RKO (cell line): ENCODE data around the gene TSR2.
A peak's percentile ranks its signal among the peaks of the same experiment; 100 is the strongest.

Experiments
- DNase-seq: peaks from one replicate; pipeline ENCODE4 v3.0.0-alpha.2; 2016; ENCODE audit warnings: low spot score

TSR2 gene, protein sequence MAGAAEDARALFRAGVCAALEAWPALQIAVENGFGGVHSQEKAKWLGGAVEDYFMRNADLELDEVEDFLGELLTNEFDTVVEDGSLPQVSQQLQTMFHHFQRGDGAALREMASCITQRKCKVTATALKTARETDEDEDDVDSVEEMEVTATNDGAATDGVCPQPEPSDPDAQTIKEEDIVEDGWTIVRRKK

DNA sequence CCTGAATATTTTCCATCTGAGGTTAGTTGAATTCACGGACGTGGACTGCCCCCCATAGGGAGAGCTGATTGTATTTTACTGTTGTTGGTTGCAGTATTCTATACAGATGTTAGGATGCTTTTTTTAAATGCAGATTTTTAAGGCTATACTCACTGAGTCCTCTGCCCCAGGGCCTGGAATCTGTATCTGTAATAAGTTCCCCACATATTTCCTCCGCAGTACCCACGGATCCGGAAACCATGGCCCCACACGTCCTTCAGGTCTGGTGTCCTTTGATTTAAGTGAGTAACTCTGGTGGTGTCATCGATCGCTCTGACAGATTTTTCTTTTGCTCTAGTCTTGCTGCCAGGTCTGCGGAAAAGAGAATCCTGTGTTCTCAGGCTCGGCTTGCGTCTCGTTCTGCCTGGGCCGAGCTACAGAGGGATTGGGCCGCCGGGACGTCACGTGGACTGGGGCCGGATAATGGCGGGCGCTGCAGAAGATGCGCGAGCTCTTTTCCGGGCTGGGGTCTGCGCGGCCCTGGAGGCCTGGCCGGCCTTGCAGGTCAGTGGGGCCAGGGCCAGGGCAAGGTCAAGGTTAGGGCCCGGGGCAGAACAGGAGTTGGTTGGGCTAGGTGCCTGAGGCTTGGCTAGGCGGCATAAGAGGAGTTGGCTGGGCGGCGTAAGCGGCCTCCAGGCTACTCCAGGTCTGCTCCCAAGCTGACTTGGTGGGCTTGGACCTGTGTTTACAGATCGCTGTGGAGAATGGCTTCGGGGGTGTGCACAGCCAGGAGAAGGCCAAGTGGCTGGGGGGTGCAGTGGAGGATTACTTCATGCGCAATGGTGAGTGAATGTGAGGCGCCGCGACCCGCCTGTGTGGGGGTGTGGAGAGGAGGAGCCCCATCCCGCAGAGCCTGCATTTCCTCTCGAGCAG lies at the start of gene TSR2:
TSR2 (plus strand) TSS at position 445 of the 912 bp plus-strand sequence; CDS start at position 463, 18 bp downstream.
- DNase-seq = peak; percentile 93

DNA sequence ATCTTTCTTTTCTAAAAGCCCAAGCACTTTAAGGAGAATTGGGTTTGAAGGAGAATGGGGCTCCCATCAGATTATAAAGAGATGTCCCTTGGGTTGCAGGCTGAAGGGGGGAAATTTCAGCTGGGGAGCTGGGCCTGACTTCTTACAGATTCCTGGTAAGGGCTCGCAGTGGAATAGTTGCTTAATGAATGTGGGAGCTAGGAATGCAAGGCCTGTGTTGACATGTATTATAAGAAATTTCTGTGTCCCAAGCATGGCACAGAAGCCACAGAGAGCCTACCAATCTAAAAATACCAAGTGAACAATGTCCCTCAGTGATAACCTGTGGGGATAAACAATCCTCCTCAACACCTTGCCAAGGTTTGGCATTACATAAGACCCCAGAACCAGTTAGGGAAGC lies 43.1 kb upstream of the TSR2 start:
- no peak for DNase-seq

DNA sequence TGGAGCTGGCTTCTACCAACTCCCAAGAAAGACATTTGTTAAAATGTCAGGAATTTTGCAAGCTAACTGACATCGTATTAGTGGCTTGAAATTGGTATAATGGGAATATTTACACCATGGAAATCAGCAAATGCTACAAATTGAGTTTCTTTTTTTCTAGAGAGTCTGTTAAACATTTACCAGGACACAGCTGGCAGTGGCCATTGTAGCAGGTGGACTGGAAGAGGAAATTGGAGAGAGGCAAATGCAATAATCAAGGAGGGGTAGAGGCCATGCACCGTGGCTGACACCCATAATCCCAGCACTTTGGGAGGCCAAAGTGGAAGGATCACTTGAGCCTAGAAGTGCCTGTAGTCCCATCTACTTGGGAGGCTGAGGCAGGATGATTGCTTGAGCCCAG lies 32.9 kb upstream of the TSR2 start:
- no peak for DNase-seq

DNA sequence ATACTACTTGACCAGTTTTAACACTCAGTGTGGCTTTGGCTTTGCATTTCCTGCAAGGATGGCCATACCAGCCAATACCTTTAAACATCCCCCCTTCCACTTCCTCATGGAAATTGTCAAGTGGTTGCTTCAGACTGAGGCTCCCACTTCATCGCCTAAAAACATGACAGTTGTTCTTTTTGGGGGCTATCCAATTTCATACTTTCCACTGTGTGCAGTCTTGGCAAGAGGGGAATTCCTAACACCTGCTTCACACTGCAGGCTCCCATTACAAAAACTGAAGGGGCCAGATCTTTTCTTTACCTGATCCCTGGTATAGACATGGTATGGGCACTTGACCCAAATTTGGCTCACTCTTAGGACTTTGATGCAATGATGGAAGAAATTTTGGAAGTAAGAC lies 28.5 kb upstream of the TSR2 start:
- DNase-seq = no peak

DNA sequence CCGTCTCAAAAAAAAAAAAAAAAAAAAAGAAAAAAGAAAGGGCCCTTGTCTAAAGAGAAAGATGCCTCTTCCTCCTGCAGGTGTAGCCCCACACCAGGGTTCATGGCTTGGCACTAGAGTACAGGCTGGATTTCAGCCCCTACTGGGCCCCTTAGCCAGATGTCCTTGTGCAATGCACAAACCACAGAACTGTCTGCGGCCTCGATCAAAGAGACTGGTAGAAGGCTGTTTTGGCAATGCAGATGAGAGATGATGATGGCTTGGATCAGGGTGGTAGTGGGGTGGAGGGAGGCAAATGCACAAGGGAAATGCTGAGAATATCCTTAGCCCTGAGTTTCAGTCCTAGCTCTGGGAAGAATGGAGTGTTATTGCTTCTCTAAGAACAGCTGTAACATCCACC lies 26.5 kb upstream of the TSR2 start:
- DNase-seq = no peak

DNA sequence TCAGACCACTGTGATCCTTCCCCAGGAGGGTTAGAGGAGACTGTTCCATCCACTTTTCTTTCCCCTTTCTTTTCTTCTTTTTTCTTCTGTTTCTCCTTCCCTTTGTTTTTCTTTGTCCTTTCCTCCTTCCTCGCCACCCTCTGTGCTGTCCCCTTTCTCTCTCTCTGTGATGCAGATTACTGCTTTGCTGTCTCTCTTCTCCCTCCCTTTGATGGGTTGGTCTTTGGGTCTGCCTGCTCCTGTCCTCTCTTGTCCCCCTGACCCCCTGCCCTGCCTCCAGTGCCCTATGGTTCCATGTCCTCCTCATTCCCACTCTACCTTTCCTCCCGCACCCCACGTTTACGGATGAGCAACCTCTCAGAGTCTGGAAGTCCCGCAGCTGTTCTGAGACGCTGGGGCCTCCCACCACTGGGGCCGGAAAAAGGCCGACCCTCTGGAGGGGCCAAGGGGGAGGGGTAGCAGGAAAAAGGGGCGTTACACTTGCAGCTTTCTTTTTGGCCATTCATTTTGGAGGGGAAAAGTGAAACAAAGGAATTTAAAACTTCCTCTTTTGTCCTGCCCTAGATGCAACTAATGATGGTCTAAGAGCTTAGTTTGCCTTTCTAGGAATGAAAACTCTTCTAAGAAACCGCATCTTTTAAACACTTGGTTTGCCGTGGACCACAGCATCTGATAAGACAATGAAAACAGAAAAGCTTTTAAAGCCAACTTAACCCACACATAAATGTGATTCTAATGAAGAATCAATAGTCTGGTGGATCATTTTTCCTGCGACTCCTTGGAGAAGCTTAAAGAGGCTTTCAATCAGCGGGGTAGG lies 24.5 kb upstream of the TSR2 start:
- no peak for DNase-seq

DNA sequence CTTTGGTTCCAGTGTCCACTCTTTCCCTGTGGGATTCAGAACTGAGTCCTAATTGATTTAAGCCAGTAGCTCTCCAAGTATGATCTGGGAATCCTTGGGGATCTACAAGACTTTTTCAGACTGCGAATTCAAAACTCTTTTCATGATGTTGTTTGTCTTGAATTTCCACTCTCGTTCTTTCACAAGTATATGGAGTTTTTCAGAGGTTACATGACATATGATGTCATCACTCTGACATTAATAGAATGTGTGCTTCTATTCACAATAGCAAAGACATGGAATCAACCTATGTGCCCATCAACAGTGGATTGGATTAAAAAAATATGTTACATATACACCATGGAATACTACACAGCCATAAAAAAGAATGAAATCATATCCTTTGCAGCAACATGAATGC lies 23.2 kb upstream of the TSR2 start:
- no peak for DNase-seq

DNA sequence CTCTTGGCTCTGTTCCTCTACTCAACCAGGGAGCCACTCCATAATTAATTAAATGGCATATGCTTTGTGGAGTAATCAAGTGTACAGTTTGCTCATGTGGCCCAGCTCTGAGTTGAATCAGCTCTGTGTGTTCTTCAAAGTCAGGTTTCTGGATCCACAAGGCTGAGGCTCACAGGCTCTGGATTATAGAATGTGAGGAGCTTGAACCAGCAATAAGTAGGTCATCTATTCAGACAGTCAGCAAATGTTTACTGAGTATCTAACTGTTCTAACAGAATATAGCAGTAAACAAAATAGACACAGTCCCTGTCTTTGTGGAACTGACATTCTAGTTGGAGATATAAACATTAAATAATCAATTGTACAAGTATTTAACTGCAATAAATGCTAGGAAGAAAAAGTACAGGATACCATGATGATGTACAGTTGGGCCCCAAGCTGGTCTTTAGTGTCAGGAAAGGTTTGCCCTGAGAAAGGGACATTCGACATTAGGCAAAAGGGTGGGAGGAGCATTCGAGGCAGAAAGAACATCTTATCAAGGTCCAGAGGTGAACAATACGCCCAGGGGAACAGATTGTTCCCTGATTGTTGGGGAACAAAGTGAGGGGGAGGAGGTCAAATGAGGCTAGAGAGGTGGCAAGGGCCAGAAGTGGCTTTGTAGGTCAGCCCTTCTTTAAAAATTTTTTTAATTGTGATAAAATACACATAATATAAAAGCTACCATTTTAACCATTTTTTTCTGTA lies 20.5 kb upstream of the TSR2 start:
- DNase-seq = no peak

DNA sequence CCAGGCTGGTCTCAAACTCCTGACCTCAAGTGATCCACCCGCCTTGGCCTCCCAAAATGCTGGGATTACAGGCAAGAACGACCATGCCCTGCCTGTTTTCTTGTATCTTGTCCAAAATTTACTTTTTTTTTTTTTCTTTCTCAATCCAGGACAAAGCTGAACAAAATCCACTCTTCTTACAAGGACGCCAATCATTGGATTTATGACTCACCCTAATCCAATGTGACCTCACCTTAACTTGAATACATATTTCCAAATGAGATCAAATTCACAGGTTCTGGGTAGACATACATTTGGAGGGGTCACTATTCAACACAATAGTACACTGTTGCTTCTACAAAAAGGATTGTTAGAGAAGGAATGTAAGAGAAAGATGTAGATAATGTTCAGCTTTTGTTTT lies 18.0 kb upstream of the TSR2 start:
- DNase-seq = no peak

DNA sequence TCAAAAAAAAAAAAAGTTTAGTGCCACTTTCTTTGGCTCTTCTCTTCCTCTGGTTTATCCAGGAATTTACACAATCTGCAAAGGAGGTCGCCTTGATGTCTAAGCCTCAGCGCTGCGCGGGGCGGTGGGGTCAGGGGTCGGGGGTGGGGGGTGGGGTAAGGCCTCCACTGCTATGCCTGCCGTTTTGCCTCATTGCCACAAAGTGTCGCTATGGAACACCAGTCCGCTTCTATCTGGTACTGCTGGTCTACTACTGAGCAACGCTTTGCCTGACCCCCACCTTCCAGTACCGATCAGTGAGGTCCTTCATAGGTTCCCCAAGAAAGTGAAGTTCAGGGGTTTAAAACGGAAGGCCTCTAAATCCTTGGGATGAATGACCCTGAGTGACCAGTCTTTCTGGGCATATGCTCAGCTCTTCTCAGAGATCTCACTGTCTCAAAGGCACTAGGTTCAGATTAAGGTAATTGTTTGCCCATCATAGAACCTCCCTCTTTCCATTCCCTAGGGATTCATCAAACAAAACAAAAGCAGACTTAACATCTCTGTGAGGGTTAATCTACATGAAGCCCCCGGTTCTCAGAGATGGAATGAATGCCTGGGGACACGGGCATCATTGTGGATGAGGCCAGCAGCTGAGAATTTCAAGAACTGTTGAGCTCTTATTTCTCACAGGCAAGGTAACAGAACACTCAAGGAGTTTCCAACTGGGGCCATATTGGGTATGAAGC lies 16.9 kb upstream of the TSR2 start:
- no peak for DNase-seq

DNA sequence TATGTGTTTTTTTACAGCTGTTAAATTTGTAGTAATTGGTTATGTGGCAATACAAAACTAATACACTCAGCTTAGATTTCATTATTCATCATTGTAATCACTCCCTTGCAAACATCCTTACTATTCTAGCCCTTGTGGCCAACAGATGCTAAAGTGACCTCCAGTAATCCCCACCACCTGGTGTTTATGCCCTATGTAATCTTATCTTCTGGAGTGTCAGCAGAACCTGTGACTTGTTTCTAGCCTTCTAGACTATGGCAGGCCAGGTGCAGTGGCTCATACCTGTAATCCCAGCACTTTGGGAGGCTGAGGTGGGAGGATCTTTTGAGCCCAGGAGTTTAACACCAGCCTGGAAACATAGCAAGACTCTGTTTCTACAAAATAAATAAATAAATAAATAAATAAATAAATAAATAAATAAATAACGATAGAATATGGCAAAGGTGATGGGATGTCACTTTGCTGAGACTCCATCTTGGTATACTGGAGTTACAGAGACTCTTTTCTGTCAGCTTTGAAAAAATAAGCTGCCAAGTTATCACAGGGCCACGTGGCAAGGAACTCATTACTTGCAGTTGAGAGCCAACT lies 12.3 kb upstream of the TSR2 start:
- DNase-seq = no peak

DNA sequence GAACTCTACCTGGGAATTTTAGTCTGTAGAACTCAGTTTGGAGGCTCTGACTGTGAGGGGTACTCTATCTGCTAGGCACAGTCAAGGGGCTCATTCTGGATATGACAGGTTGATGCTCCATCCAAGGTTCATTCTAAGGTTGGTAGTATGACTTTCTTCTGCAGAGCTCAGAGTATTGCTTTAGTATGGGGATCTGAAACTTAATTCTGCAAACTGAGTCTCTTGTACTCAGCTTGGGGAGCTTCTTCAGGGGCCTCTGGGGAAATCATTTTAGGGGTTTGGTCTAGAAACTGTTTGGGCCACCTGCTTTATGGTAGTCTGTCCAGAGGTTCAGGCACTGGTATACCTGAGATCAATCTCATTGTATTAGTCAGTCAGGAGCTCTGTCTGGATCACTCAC lies 9.7 kb upstream of the TSR2 start:
- no peak for DNase-seq

DNA sequence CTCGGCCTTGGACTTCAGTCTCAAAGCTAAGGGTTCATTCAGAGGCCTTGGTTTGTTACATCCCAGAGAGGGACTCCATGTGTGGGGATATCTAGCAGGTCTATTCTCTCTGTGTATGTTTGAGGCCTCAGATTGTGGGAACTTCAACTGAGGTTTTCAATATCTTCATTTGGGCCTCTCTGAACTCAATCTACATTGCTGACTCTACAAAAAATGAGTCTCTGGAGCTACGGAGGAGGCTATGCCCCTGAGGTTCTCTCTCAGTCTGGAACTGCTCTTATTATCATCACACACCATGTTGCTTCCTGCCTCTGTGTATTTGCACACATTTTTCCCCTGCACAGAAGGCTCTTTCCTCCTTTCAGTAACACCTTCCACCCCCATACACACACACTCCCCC lies 5.1 kb upstream of the TSR2 start:
- no peak for DNase-seq

DNA sequence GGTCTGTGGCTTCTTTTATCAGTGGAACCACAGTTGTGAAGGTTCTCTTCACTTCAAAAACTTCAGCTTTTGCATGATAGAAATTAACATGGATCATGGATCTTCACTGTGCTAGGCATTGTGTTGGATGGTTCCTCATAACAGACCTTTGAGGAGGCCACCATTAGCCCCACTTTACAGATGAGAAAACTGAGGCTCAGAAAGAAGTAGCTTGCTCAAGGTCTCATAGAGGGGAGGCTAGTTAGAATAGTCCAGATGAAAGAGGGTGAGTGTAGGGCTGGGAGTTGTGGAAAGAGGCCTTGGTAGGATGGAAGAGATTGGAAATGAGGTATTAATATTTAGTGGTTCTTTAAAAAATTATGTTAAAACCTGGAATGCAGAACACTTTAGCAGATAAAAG lies 2.6 kb downstream of the TSR2 start:
- DNase-seq = no peak

DNA sequence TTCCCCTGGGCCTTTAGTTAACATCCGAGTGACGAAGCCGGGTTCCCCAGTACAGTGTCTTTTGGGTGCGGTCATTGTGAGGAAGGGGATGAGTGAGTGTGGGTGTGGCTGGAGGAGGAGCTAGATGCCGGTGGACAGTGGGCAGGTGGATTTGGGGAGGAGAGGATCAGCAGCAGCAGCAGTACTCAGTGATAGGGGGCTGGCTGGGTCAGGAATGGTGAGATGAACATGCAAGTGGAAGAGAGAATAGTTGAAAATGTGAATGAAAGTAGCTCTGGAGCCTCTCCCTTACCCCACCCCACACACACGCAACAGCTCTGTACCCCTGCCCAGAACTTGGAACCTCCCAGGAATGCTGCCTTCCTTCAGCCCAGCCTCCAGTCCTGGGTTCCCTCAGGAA lies 4.5 kb downstream of the TSR2 start:
- DNase-seq = no peak

DNA sequence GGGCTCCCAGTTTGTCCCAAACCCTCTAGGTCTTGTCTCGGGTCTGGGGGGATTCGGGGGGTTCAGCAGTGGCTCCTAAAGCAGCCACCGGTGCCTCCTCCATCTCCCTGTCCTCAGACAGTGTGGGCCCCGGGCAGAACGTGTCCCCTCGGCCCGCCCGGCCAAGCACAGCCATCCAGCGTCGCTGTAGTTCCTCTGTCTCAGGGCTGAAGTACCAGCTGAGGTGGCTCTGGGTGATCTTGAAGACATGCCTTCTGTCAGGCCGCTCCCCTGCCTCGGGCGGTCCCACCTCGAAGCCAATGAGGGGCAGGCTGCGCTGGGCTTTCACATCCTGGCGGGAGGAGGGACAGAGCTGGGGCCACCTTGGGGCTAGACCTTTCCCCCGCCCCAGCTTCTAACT lies 5.9 kb downstream of the TSR2 start:
- DNase-seq = no peak

DNA sequence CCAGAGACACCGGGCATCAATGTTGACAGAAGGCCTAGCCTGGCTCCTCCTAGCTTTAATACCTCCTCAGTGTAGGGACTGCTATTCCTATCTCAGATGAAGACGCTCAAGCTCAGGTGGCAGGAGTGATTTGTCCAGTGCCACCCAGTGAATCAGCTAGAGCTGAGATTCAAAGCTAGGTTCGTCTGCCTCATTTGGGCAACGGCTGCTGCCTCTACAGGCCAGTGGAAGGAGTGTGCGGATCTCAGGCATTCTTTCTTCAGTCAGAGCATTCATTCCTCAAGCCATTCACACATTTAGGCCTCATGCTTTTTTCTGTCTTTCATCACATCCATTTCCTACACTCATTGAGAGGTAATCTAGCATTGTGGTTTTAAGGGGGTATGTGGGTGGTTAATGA lies 7.3 kb downstream of the TSR2 start:
- peak; percentile 69 for DNase-seq

DNA sequence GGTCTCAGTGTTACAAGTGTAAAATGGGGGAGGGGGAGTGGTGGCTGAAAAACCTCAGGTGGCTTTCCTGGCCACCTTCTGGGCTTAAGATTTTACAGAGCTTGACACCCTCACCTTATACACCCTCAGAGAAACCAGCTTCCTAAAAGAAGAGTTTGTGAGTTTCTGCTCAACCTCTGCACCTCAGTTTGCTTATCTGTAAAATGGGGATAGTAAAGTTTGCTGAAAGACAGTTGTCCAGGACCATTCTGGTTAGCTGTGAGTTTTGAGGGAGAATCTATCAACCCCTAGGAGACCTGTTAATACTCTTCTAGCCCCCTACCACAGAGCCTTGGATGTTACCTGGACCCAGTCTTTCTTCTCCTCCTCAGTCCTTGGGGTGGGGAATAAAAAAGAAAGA lies 9.7 kb downstream of the TSR2 start:
- no peak for DNase-seq

DNA sequence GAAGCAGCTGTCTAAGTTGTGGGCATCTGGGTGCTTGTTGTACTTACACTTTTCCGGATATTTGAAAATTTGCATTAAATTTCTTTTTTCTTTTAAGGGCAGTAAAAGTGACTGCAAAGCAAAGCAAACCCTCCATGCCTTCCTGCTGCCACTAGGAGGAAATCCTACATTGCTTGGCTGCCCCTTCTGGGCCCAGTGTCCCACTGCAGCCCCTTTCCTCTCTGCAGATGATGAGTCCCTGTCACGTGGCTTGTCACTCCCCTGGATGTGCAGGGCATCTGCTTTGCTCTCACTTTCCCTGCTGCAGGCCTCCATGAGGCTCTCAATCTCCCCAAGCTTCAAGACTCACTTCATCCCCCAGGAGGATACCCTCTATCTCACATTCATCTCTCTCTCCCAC lies 12.7 kb downstream of the TSR2 start:
- DNase-seq = peak; percentile 54

DNA sequence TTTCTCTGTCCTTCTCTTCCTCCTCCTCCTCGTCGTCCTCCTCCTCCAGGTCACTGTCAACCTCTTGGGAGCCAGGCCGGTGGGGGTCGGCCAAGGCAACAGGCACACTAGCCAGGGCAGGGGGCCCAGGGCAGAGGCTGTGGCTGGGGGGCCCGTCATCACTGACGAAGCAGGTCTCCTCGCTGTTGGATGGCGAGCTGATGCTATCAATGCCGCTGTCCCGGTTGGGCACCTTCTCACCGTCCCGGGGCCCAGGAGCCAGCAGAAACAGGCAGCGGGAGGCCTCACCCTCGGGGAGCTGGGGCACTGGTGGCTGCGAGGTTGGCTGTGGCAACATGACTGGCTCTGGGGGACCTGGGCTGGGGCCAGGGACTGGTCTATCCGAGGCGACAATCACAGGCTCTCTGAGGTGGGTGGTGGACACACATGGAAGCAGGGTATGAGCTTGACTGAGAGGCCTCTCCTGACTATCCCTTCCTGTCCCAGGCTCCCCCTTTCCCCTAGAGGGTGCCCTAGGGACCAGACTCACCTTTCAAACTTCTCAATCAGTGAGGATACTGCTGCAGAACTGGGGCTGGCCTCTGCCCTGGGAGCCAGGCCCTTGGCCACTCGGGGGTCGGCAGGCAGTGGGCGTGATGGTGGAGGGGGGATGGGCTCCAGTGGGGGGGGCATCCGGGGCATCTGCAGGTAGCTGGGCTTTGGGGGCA lies 30.0 kb downstream of the TSR2 start:
- DNase-seq = no peak
